ENCODE measurements around the gene CYP4B1. TPM values are rescaled to one million over a fixed set of nuclear protein-coding genes. Genes with fewer than 3 reads are reported as not detected.

CYP4B1 gene
- total RNA-seq, 1 experiment from 2014 or later, result 0.30 TPM

- no peak for ATAC-seq
- Histone ChIP-seq H3K4me1 (ENCODE audit: control insufficient read depth in 1 of 2, insufficient read depth in 2 of 2, low read length in 2 of 2) (no peaks in the 10 kb centered on the region), H3K27me3 (ENCODE audit: insufficient read depth, low read length) (peaks cover 5% of the 10 kb centered on the region; the same call in 1 of the 2 replicates), H3K9me2 (ENCODE audit: insufficient read depth) (no peaks in the 10 kb centered on the region), H3K4me3 (replicated peaks in 1 of 2; ENCODE audit: low read depth in 1 of 2, low read length in 2 of 2) (no peak overlapping the region), H4K20me1 (ENCODE audit: insufficient read depth) (no peaks in the 10 kb centered on the region), H3K9me3 (ENCODE audit: control insufficient read depth in 1 of 2, insufficient read depth in 1 of 2, low read depth in 1 of 2, low read length in 2 of 2) (no peaks in the 10 kb centered on the region), H3K79me2 (ENCODE audit: insufficient read depth, low read length) (no peaks in the 10 kb centered on the region), H3K9ac (ENCODE audit: low read length) (no peak overlapping the region), H2AFZ (ENCODE audit: low read depth, low read length, poor library complexity, severe bottlenecking) (no peak overlapping the region), H3K36me3 (ENCODE audit: control insufficient read depth in 1 of 2, insufficient read depth in 2 of 2, low read length in 2 of 2) (no peaks in the 10 kb centered on the region), H3K4me2 (ENCODE audit: low read length) (no peak overlapping the region), H3K27ac (ENCODE audit: low read depth, low read length) (no peak overlapping the region)
- intact Hi-C loops (cut with micrococcal nuclease), result no loop called here
- no peak for TF ChIP-seq MAX (IDR thresholded peaks at IDR 0.05)
- TF ChIP-seq ZBTB33 (IDR thresholded peaks at IDR 0.05; ENCODE audit: extremely low read depth, insufficient replicate concordance, low read length), result no peak
- TF ChIP-seq ATF3 (IDR thresholded peaks at IDR 0.05), result no peak
- no peak for TF ChIP-seq CBX3 (IDR thresholded peaks at IDR 0.05; ENCODE audit: low read depth)
- TF ChIP-seq SP1 (IDR thresholded peaks at IDR 0.05; ENCODE audit: low read depth), result no peak
- TF ChIP-seq ELF1 (IDR thresholded peaks at IDR 0.05; ENCODE audit: borderline replicate concordance, low read depth), result no peak
- no peak for TF ChIP-seq POLR2A (IDR thresholded peaks at IDR 0.05; ENCODE audit: borderline replicate concordance, extremely low read depth, insufficient read depth, insufficient read length)
- no peak for TF ChIP-seq REST (IDR thresholded peaks at IDR 0.05; ENCODE audit: low read depth)
- TF ChIP-seq EZH2 (IDR thresholded peaks at IDR 0.05), result no peak
- TF ChIP-seq SIN3A (IDR thresholded peaks at IDR 0.05; ENCODE audit: low read depth), result no peak
- TF ChIP-seq EZH2phosphoT487 (IDR thresholded peaks at IDR 0.05; ENCODE audit: borderline replicate concordance), result no peak
- no peak for TF ChIP-seq CTCF (IDR thresholded peaks at IDR 0.05 in 2 of 3, conservative IDR thresholded peaks at IDR 0.05 in 1 of 3; ENCODE audit: borderline replicate concordance in 1 of 3, insufficient read depth in 1 of 3, low read depth in 2 of 3, low read length in 2 of 3)
- TF ChIP-seq POLR2AphosphoS5 (IDR thresholded peaks at IDR 0.05; ENCODE audit: low read depth, low read length), result no peak
- TF ChIP-seq JUND (IDR thresholded peaks at IDR 0.05), result no peak
- TF ChIP-seq ZFX (IDR thresholded peaks at IDR 0.05), result no peak
- ChIA-PET POLR2A (no interaction called here), CTCF (no interaction called here), RAD21 (ENCODE audit: low non-redundant PET in 1 of 2, low total read pairs in 2 of 2, uncharacterized antibody in 2 of 2, unreplicated experiment in 2 of 2) (no interaction called here)
- DNase-seq (ENCODE audit: low read depth, low spot score), result no peak
- BruUV-seq (replicated peaks), result no TSS peak
Observed at GRCh38 chr1:46812065-46812963, 13.5 kb downstream of the CYP4B1 start.
